Natural killer cell treated with Interleukin-12 subunit alpha and Interleukin-12 subunit beta and Interleukin-15 and Interleukin-18, amount 100 ng/mL, for 72 hours (primary cell): ENCODE data around the gene SLC39A13. TPM values are rescaled to one million over a fixed set of nuclear protein-coding genes. Genes with fewer than 3 reads are reported as not detected.

Source experiments
- ATAC-seq, 2 donors: fragments of 150-1000 bp; cut with Tn5 transposase in 1 of 2; sonication (Bioruptor Pico), chemical (Tn5 transposase) in 1 of 2; 2 replicates each; pipeline ENCODE4 v1.10.0; 2021
- DNase-seq: peaks from one replicate; pipeline ENCODE4 v3.0.0; 2022; ENCODE audit warnings: low spot score
- H3K27ac Mint-ChIP-seq, 2 donors: 1 replicate in 1 of 2; 2 replicates in 1 of 2; pipeline ENCODE4 v1.8.0; 2022; ENCODE audit warnings: mixed read lengths in 2 of 2, mild to moderate bottlenecking in 1 of 2, moderate library complexity in 1 of 2
- H3K27me3 Mint-ChIP-seq, 2 donors: 1 replicate in 1 of 2; 2 replicates in 1 of 2; pipeline ENCODE4 v1.8.0; 2022; ENCODE audit warnings: mixed read lengths in 2 of 2
- H3K36me3 Mint-ChIP-seq: one replicate; pipeline ENCODE4 v1.8.0; 2022; ENCODE audit warnings: mixed read lengths
- H3K4me1 Mint-ChIP-seq, 2 donors: 1 replicate in 1 of 2; 2 replicates in 1 of 2; pipeline ENCODE4 v1.8.0; 2022; ENCODE audit warnings: low read depth in 2 of 2, mixed read lengths in 2 of 2, mild to moderate bottlenecking in 1 of 2
- H3K4me3 Mint-ChIP-seq: one replicate; pipeline ENCODE4 v1.8.0; 2022; ENCODE audit warnings: mixed read lengths
- H3K9me3 Mint-ChIP-seq: 2 replicates; pipeline ENCODE4 v1.8.0; 2022; ENCODE audit warnings: mixed read lengths
- total RNA-seq, 2 donors: library from RNA; stranded (reverse); gene quantifications; one replicate each; pipeline ENCODE4 v1.2.3, GENCODE V29; 2022

SLC39A13 gene
- total RNA-seq, 2 donors from 2014 or later = 20.9 to 31.3 TPM

GRCh38 chr11:47415091-47415854 is 6.9 kb downstream of the SLC39A13 start:
- H3K4me1 Mint-ChIP-seq = peaks cover 5 to 16% of the 10 kb centered on the region in 2 donors
- no peak overlapping the region for H3K27ac Mint-ChIP-seq
- no peaks in the 10 kb centered on the region for H3K27me3 Mint-ChIP-seq
- peaks cover 5% of the 10 kb centered on the region for H3K36me3 Mint-ChIP-seq
- no peak overlapping the region for H3K4me3 Mint-ChIP-seq
- ATAC-seq (peak in 1 of 2 donors; percentile 3), DNase-seq (no peak)
- no peaks in the 10 kb centered on the region for H3K9me3 Mint-ChIP-seq

- Mint-ChIP-seq H3K27ac (peak overlapping the region in 1 of 2 donors; percentile 33), H3K4me1 (peaks cover 5 to 16% of the 10 kb centered on the region in 2 donors), H3K4me3 (no peak overlapping the region), H3K36me3 (peaks cover 5% of the 10 kb centered on the region), H3K27me3 (no peaks in the 10 kb centered on the region), H3K9me3 (no peaks in the 10 kb centered on the region)
- ATAC-seq (no peak), DNase-seq (peak; percentile 48)
These were observed 7.6 kb downstream of the SLC39A13 start for GRCh38 chr11:47415949-47416472.

- Mint-ChIP-seq H3K36me3 (peaks cover 5% of the 10 kb centered on the region), H3K4me1 (peaks cover 5 to 16% of the 10 kb centered on the region in 2 donors), H3K9me3 (no peaks in the 10 kb centered on the region), H3K4me3 (no peak overlapping the region), H3K27ac (peak overlapping the region in 1 of 2 donors; percentile 62), H3K27me3 (no peaks in the 10 kb centered on the region)
- ATAC-seq (no peak), DNase-seq (no peak)
These were observed 9.3 kb downstream of the SLC39A13 start for GRCh38 chr11:47417712-47418111.

- DNase-seq (no peak), ATAC-seq (no peak)
- Mint-ChIP-seq H3K27ac (peak overlapping the region in 1 of 2 donors; percentile 62), H3K9me3 (no peaks in the 10 kb centered on the region), H3K27me3 (no peaks in the 10 kb centered on the region), H3K4me3 (no peak overlapping the region), H3K36me3 (peaks cover 6% of the 10 kb centered on the region), H3K4me1 (peaks cover 5 to 14% of the 10 kb centered on the region in 2 donors)
These were observed 10.3 kb downstream of the SLC39A13 start for GRCh38 chr11:47418454-47419259.

- Mint-ChIP-seq H3K27ac (peak overlapping the region; percentile 98 to 99), H3K9me3 (no peaks in the 10 kb centered on the region), H3K4me1 (peaks cover 23 to 30% of the 10 kb centered on the region in 2 donors), H3K27me3 (no peaks in the 10 kb centered on the region), H3K36me3 (peaks cover 24% of the 10 kb centered on the region), H3K4me3 (peak overlapping the region; percentile 92)
- DNase-seq (no peak), ATAC-seq (no peak)
These were observed 17.2 kb downstream of the SLC39A13 start for GRCh38 chr11:47425611-47426010.

GRCh38 chr11:47426062-47426956 is 17.9 kb downstream of the SLC39A13 start, which contains the start of gene PSMC3:
TSS of gene PSMC3 (minus strand) at chr11:47426439. CDS start at chr11:47426279, 160 bp downstream.
- no peaks in the 10 kb centered on the region for H3K27me3 Mint-ChIP-seq
- no peaks in the 10 kb centered on the region for H3K9me3 Mint-ChIP-seq
- ATAC-seq = peak; percentile 97 to 98
- H3K27ac Mint-ChIP-seq = peak within 1 kb of the TSS; percentile 98 to 99
- H3K4me3 Mint-ChIP-seq = peak within 1 kb of the TSS; percentile 92
- H3K36me3 Mint-ChIP-seq = peaks cover 24% of the 10 kb centered on the region
- H3K4me1 Mint-ChIP-seq = peaks cover 23 to 30% of the 10 kb centered on the region in 2 donors
- peak; percentile 99 for DNase-seq

GRCh38 chr11:47430524-47430923 is 22.1 kb downstream of the SLC39A13 start:
- Mint-ChIP-seq H3K9me3 (no peaks in the 10 kb centered on the region), H3K27me3 (no peaks in the 10 kb centered on the region), H3K4me1 (peaks cover 8 to 12% of the 10 kb centered on the region in 2 donors), H3K36me3 (peaks cover 10% of the 10 kb centered on the region), H3K27ac (no peak overlapping the region), H3K4me3 (no peak overlapping the region)
- no peak for ATAC-seq
- no peak for DNase-seq

GRCh38 chr11:47431356-47432083 is 23.1 kb downstream of the SLC39A13 start:
- Mint-ChIP-seq H3K4me1 (peaks cover 2% of the 10 kb centered on the region in 2 donors), H3K27me3 (no peaks in the 10 kb centered on the region), H3K9me3 (no peaks in the 10 kb centered on the region), H3K27ac (no peak overlapping the region), H3K36me3 (no peaks in the 10 kb centered on the region), H3K4me3 (no peak overlapping the region)
- ATAC-seq (no peak), DNase-seq (no peak)

- no peak overlapping the region for H3K4me3 Mint-ChIP-seq
- no peaks in the 10 kb centered on the region for H3K27me3 Mint-ChIP-seq
- DNase-seq (no peak), ATAC-seq (no peak)
- H3K27ac Mint-ChIP-seq = no peak overlapping the region
- no peaks in the 10 kb centered on the region for H3K4me1 Mint-ChIP-seq
- no peaks in the 10 kb centered on the region for H3K9me3 Mint-ChIP-seq
- H3K36me3 Mint-ChIP-seq = no peaks in the 10 kb centered on the region
These were observed 24.8 kb downstream of the SLC39A13 start for GRCh38 chr11:47433157-47433556.

GRCh38 chr11:47434011-47434786 is 25.8 kb downstream of the SLC39A13 start:
- ATAC-seq (no peak), DNase-seq (no peak)
- Mint-ChIP-seq H3K27me3 (no peaks in the 10 kb centered on the region), H3K36me3 (no peaks in the 10 kb centered on the region), H3K9me3 (no peaks in the 10 kb centered on the region), H3K4me3 (no peak overlapping the region), H3K4me1 (no peaks in the 10 kb centered on the region), H3K27ac (no peak overlapping the region)

GRCh38 chr11:47435687-47436086 is 27.3 kb downstream of the SLC39A13 start:
- Mint-ChIP-seq H3K27me3 (no peaks in the 10 kb centered on the region), H3K9me3 (no peaks in the 10 kb centered on the region), H3K4me1 (no peaks in the 10 kb centered on the region), H3K36me3 (no peaks in the 10 kb centered on the region), H3K27ac (peak overlapping the region in 1 of 2 donors; percentile 7), H3K4me3 (no peak overlapping the region)
- no peak for DNase-seq
- ATAC-seq = peak in 1 of 2 donors; percentile 37

- no peaks in the 10 kb centered on the region for H3K9me3 Mint-ChIP-seq
- no peaks in the 10 kb centered on the region for H3K36me3 Mint-ChIP-seq
- no peaks in the 10 kb centered on the region for H3K4me1 Mint-ChIP-seq
- DNase-seq (no peak), ATAC-seq (no peak)
- H3K4me3 Mint-ChIP-seq = no peak overlapping the region
- H3K27me3 Mint-ChIP-seq = no peaks in the 10 kb centered on the region
- H3K27ac Mint-ChIP-seq = no peak overlapping the region
These were observed 28.3 kb downstream of the SLC39A13 start for GRCh38 chr11:47436726-47437125.
